Measurements from ENCODE around the gene PCCA. TPM values are rescaled to one million over a fixed set of nuclear protein-coding genes. Genes with fewer than 3 reads are reported as not detected.

Gene PCCA
- polyA plus RNA-seq, 1 donor = 20.0 TPM

DNA sequence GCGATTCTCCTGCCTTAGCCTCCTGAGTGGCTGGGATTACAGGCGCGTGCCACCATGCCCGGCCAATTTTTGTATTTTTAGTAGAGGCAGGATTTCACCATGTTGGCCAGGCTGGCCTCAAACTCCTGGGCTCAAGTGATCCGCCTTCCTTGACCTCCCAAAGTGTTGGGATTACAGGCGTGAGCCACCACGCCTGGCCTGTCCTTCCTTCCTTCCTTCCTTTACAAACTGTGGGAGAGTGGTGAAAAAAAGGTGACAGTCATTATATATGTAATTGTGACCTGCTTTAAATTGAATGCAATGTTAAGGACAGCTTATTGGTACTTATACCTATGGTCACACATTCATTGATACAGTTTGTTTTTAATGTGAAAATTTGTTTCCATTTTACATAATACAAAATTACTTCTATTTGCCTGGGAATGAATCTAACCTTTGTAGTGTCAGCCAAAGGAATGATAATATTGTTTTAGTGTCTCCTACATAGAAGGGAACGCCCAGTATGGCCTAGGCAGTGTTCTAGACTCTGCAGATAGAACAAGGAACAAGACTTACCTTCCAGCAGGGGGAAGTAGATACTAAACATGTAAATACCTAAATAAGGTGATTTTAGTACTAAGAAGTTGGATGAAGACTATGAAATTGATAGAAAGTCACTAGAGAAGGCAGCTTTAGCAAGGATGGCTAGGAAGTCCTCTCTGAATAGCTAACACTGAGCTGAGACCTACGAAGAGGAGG, 353.4 kb downstream of the PCCA start:
- 100% methylated on average over 1 of the region's 9 CpGs for WGBS (ENCODE audit: insufficient coverage, low lambda C conversion rate)
- no peaks in the 10 kb centered on the region for H3K36me3 ChIP-seq (ENCODE audit: control insufficient read depth, insufficient read depth, low read length)
- H3K4me3 ChIP-seq (ENCODE audit: low read length) = no peak overlapping the region
- no peaks in the 10 kb centered on the region for H3K4me1 ChIP-seq (ENCODE audit: control insufficient read depth, insufficient read depth, low read length)
- H3K27me3 ChIP-seq (ENCODE audit: control insufficient read depth, insufficient read depth, low read length) = no peaks in the 10 kb centered on the region
- H3K9me3 ChIP-seq (ENCODE audit: control insufficient read depth, low read depth, low read length) = no peaks in the 10 kb centered on the region
- H3K27ac ChIP-seq (ENCODE audit: low read length) = no peak overlapping the region
- no peak for DNase-seq

DNA sequence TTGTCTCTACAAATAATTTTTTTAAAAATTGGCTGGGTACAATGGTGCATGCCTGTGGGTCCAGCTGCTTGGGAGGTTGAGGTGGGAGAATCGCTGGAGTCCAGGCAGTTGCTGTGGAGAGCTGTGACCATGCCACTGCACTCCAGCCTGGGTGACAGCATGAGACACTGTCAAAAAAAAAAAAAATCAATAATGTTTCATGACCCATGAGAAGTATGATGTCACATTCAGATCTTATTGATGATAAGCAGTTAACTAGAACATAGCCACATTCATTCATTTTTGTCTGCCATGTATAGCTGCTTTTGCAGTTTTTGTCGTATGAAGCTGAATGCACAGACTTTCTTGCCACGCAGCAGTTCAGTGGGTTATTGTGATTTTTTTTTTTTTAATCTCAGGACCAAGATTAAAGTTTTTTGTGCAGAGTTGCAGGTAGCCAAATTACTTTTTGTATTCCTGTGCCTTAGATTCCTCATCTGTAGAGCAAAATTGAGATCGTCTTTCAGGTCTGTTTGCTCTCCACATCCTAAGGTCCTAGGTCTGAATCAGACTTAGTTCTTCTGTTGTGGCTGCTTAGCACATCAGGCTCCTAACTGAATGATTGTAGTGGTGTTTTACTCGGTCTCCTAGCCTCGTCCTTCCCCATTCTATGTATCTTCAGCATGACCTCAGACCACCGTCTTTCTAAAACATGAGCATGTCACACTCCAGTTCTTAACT, 354.5 kb downstream of the PCCA start:
- Histone ChIP-seq H3K27me3 (ENCODE audit: control insufficient read depth, insufficient read depth, low read length) (no peaks in the 10 kb centered on the region), H3K9me3 (ENCODE audit: control insufficient read depth, low read depth, low read length) (no peaks in the 10 kb centered on the region), H3K4me3 (ENCODE audit: low read length) (no peak overlapping the region), H3K27ac (ENCODE audit: low read length) (no peak overlapping the region), H3K36me3 (ENCODE audit: control insufficient read depth, insufficient read depth, low read length) (peaks cover 2% of the 10 kb centered on the region), H3K4me1 (ENCODE audit: control insufficient read depth, insufficient read depth, low read length) (no peaks in the 10 kb centered on the region)
- no peak for DNase-seq
- 100% methylated on average over 2 of the region's 7 CpGs for WGBS (ENCODE audit: insufficient coverage, low lambda C conversion rate)

DNA sequence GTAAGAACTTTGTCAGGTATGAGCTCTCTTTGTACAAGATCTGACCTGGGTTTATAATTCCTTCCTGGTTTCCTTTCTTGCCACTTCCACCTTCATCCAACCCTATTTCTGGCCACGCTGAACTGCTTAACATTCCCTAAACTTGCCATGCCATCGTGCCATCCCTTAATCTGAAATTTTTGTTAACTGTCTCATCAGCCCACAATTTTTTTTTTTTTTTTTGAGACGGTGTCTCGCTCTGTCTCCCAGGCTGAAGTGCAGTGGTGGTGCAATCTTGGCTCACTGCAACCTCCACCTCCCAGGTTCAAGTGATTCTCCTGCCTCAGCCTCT, 355.1 kb downstream of the PCCA start:
- Histone ChIP-seq H3K4me1 (ENCODE audit: control insufficient read depth, insufficient read depth, low read length) (no peaks in the 10 kb centered on the region), H3K36me3 (ENCODE audit: control insufficient read depth, insufficient read depth, low read length) (peaks cover 2% of the 10 kb centered on the region), H3K27me3 (ENCODE audit: control insufficient read depth, insufficient read depth, low read length) (no peaks in the 10 kb centered on the region), H3K9me3 (ENCODE audit: control insufficient read depth, low read depth, low read length) (no peaks in the 10 kb centered on the region), H3K4me3 (ENCODE audit: low read length) (no peak overlapping the region), H3K27ac (ENCODE audit: low read length) (no peak overlapping the region)
- WGBS (ENCODE audit: insufficient coverage, low lambda C conversion rate) = 100% methylated on average over 2 of the region's 4 CpGs
- DNase-seq = no peak

DNA sequence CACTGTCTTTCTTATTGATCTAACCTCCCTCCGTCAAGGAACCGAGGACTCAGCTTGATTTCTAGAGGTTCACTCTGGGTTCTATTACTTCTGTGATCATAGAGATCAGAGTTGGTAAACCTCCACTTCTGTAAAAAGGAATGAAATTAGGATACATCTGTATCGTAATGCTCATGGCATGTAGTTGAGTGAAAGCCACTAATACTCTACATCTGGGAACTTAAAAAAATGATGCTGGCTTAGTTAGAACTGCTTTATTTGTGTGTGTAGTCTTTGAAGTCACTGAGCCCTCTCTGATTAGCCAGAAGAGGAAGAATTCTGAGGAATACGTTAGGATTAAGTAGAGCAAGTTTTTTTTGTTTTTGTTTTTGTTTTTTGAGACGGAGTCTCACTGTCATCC, 358.9 kb downstream of the PCCA start:
- no CpG with 5 or more reads among the region's 5 CpGs for WGBS (ENCODE audit: insufficient coverage, low lambda C conversion rate)
- H3K4me3 ChIP-seq (ENCODE audit: low read length) = no peak overlapping the region
- H3K9me3 ChIP-seq (ENCODE audit: control insufficient read depth, low read depth, low read length) = peaks cover 2% of the 10 kb centered on the region
- no peaks in the 10 kb centered on the region for H3K27me3 ChIP-seq (ENCODE audit: control insufficient read depth, insufficient read depth, low read length)
- no peak overlapping the region for H3K27ac ChIP-seq (ENCODE audit: low read length)
- H3K4me1 ChIP-seq (ENCODE audit: control insufficient read depth, insufficient read depth, low read length) = no peaks in the 10 kb centered on the region
- no peak for DNase-seq
- H3K36me3 ChIP-seq (ENCODE audit: control insufficient read depth, insufficient read depth, low read length) = peaks cover 2% of the 10 kb centered on the region

DNA sequence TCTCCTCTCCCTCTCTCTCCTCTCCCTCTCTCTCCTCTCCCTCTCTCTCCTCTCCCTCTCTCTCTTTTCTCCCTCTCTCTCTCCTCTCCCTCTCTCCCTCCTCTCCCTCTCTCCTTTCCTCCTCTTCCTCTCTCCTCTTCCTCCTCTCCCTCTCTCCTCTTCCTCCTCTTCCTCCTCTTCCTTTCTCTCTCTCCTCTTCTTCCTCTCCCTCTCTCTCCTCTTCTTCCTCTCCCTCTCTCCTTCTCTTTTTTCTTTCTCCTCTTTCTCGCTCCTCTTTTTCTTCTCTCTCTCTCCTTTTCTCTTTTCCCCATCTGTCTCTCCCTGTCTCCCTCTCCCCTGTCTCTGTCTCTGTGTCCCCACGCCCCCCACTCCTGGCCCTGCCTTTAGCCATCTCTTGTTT, 363.0 kb downstream of the PCCA start:
- Histone ChIP-seq H3K9me3 (ENCODE audit: control insufficient read depth, low read depth, low read length) (peaks cover 2% of the 10 kb centered on the region), H3K36me3 (ENCODE audit: control insufficient read depth, insufficient read depth, low read length) (peaks cover 2% of the 10 kb centered on the region), H3K27me3 (ENCODE audit: control insufficient read depth, insufficient read depth, low read length) (no peaks in the 10 kb centered on the region), H3K27ac (ENCODE audit: low read length) (no peak overlapping the region), H3K4me1 (ENCODE audit: control insufficient read depth, insufficient read depth, low read length) (no peaks in the 10 kb centered on the region), H3K4me3 (ENCODE audit: low read length) (no peak overlapping the region)
- 97% methylated on average over 2 of the region's 2 CpGs for WGBS (ENCODE audit: insufficient coverage, low lambda C conversion rate)
- DNase-seq = no peak

DNA sequence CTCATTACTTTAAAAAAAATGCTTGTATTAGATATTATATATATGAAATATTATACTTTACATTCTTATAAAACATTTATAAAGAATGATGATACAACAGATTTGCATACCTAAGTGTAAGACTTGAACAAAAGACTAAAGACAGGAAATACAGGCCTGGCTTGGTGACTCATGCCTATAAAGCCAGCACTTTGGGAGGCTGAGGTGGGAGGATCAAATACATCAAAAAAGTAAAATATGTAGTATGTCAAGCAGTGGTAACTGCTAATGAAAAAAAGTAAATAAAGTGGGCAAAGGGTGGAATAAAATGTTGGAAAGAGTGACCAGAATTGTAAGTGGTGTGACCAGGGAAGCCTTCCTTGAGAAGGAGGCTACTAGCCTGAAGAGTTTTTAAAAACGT, 366.0 kb downstream of the PCCA start:
- no CpG with 5 or more reads among the region's 1 CpG for WGBS (ENCODE audit: insufficient coverage, low lambda C conversion rate)
- Histone ChIP-seq H3K36me3 (ENCODE audit: control insufficient read depth, insufficient read depth, low read length) (no peaks in the 10 kb centered on the region), H3K4me3 (ENCODE audit: low read length) (no peak overlapping the region), H3K9me3 (ENCODE audit: control insufficient read depth, low read depth, low read length) (peaks cover 2% of the 10 kb centered on the region), H3K27me3 (ENCODE audit: control insufficient read depth, insufficient read depth, low read length) (no peaks in the 10 kb centered on the region), H3K4me1 (ENCODE audit: control insufficient read depth, insufficient read depth, low read length) (no peaks in the 10 kb centered on the region), H3K27ac (ENCODE audit: low read length) (no peak overlapping the region)
- no peak for DNase-seq

DNA sequence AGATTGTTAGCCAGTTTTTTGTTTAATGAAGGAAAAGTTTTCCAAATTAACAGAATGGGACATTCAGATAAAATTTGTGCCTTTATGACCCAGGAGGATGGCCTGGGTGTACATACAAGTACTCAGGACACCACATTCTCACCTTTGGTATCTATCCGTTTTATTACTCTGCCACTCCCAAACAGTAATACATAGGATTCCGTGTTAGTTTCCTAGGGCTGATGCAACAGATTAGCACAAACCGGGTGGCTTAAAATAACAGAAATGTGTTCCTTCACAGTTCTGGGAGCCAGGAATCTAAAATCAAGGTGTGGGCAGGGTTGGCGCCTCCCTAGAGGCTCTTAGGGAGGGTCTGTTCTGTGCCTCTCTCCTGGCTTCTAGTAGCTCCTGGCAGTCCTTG, 369.8 kb downstream of the PCCA start:
- Histone ChIP-seq H3K4me3 (ENCODE audit: low read length) (no peak overlapping the region), H3K36me3 (ENCODE audit: control insufficient read depth, insufficient read depth, low read length) (no peaks in the 10 kb centered on the region), H3K27me3 (ENCODE audit: control insufficient read depth, insufficient read depth, low read length) (no peaks in the 10 kb centered on the region), H3K27ac (ENCODE audit: low read length) (no peak overlapping the region), H3K4me1 (ENCODE audit: control insufficient read depth, insufficient read depth, low read length) (no peaks in the 10 kb centered on the region), H3K9me3 (ENCODE audit: control insufficient read depth, low read depth, low read length) (no peaks in the 10 kb centered on the region)
- DNase-seq = peak; percentile 14 to 28
- WGBS (ENCODE audit: insufficient coverage, low lambda C conversion rate) = no CpG with 5 or more reads among the region's 4 CpGs

DNA sequence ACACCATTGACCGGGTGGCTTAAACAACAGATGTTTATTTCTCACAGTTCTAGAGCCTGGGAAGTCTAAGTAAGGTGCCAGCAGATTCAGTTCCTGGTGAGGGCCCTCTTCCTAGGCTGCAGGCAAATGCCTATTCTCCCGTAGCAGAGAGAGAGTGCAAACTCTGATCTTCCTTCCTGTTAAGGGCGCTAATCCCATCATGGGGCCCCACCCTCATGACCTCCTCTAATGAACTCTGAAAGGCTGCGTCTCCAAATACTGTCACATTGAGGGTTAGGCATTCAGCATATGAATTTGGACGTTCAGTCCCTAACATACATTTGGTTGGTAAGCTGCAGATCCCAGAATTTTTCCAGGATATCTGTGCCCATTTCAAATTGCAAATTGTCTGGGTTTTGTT, 370.9 kb downstream of the PCCA start:
- H3K4me3 ChIP-seq (ENCODE audit: low read length) = no peak overlapping the region
- no peak for DNase-seq
- WGBS (ENCODE audit: insufficient coverage, low lambda C conversion rate) = no CpG with 5 or more reads among the region's 5 CpGs
- no peaks in the 10 kb centered on the region for H3K36me3 ChIP-seq (ENCODE audit: control insufficient read depth, insufficient read depth, low read length)
- no peaks in the 10 kb centered on the region for H3K4me1 ChIP-seq (ENCODE audit: control insufficient read depth, insufficient read depth, low read length)
- H3K27ac ChIP-seq (ENCODE audit: low read length) = no peak overlapping the region
- H3K27me3 ChIP-seq (ENCODE audit: control insufficient read depth, insufficient read depth, low read length) = no peaks in the 10 kb centered on the region
- H3K9me3 ChIP-seq (ENCODE audit: control insufficient read depth, low read depth, low read length) = no peaks in the 10 kb centered on the region

DNA sequence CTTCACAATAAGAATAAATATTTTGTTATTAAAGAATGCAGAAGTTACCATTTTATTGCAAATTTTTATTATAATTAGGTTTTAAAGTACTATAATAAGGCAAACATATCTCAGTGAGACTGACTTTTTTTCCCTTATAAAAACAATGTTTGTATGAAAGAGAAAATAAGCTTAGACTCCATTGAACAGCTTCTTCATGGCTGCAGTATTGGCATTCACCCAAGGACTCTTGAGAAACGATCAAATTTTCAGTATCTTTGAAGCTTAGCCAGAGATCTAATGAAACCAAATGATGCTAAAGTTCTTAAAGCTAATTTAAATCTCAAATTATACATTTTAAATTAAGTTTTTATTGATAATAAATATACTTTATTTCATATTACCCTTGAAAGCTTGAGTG, 371.4 kb downstream of the PCCA start:
- Histone ChIP-seq H3K27me3 (ENCODE audit: control insufficient read depth, insufficient read depth, low read length) (no peaks in the 10 kb centered on the region), H3K36me3 (ENCODE audit: control insufficient read depth, insufficient read depth, low read length) (no peaks in the 10 kb centered on the region), H3K27ac (ENCODE audit: low read length) (no peak overlapping the region), H3K4me1 (ENCODE audit: control insufficient read depth, insufficient read depth, low read length) (no peaks in the 10 kb centered on the region), H3K9me3 (ENCODE audit: control insufficient read depth, low read depth, low read length) (no peaks in the 10 kb centered on the region), H3K4me3 (ENCODE audit: low read length) (no peak overlapping the region)
- WGBS (ENCODE audit: insufficient coverage, low lambda C conversion rate) = no CpG with 5 or more reads among the region's 1 CpG
- no peak for DNase-seq

DNA sequence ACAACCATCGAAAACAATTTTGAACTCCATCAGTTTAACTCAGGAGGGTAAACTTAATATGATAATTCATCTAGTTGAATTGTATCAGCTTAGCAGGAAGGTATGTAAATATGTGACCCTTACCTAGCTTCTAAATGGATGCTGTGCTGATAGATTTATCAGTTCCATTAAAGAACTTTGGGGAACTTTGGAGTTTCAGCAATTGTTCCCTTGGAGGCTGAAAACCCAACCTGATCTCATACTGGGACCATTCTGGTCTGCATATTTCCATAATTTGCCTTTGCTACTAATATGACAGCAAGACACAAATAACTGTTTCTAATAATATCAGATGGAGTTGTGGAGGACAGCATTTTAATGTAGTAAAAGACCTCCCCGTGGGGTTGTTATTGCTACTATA, 371.9 kb downstream of the PCCA start:
- H3K4me1 ChIP-seq (ENCODE audit: control insufficient read depth, insufficient read depth, low read length) = no peaks in the 10 kb centered on the region
- no peak overlapping the region for H3K27ac ChIP-seq (ENCODE audit: low read length)
- no peaks in the 10 kb centered on the region for H3K9me3 ChIP-seq (ENCODE audit: control insufficient read depth, low read depth, low read length)
- no peaks in the 10 kb centered on the region for H3K36me3 ChIP-seq (ENCODE audit: control insufficient read depth, insufficient read depth, low read length)
- no peaks in the 10 kb centered on the region for H3K27me3 ChIP-seq (ENCODE audit: control insufficient read depth, insufficient read depth, low read length)
- no CpG with 5 or more reads among the region's 2 CpGs for WGBS (ENCODE audit: insufficient coverage, low lambda C conversion rate)
- DNase-seq = no peak
- H3K4me3 ChIP-seq (ENCODE audit: low read length) = no peak overlapping the region

All from large intestine (tissue), 3 donors.